ENCODE results near the gene HAUS8.
A peak's percentile ranks its signal among the peaks of the same experiment; 100 is the strongest.

The HAUS8 gene

DNA sequence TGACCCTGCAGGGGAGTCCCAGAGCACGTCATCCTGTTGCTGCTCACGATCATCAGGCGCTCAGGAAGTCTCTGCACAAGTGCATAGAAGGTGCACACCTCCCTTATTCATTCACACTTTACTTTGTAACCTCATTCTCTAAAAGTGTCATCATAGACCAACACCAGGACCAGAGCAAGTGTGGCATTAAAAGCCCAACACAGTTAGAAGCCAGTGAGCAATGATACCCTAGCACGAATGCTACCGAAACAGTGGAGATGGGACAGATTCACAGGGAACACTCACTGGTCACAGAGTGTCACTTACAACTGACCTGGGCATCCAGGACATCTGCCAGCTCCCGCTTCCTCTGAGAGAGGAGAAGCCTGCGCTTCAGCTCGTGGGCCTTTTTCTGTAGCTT, 17.0 kb downstream of the HAUS8 start:
- no peak for TF ChIP-seq TCF12 (IDR thresholded peaks at IDR 0.05; ENCODE audit: low read depth)
- no peak for TF ChIP-seq TAF1 (IDR thresholded peaks at IDR 0.05; ENCODE audit: low read depth)
- TF ChIP-seq TEAD4 (IDR thresholded peaks at IDR 0.05) = no peak

DNA sequence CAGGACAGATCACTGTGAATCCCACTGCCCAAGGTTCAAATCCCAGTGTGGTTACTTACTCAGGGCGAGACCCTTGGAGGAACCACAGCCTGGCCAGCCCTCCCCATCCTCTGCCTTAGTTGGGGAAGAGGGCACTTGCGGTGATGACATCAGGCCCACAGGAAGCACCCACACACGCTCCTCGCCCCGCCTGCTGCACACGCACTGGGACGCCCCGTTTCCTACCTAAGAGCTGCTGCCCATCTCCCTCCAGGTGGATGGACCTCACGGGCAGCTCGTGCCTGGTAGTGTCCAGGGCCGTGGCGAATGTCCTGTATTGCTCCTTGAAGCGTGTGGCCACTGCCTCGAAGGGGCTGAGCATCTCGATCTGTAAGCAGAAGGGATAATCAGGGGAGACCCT, 19.6 kb downstream of the HAUS8 start:
- no peak for TF ChIP-seq CREB1 (IDR thresholded peaks at IDR 0.05; ENCODE audit: low read depth)
- TF ChIP-seq TAF1 (IDR thresholded peaks at IDR 0.05; ENCODE audit: low read depth) = no peak
- no peak for TF ChIP-seq YY1 (IDR thresholded peaks at IDR 0.05; ENCODE audit: low read depth)
- TF ChIP-seq USF1 (IDR thresholded peaks at IDR 0.05) = no peak
- TF ChIP-seq REST (IDR thresholded peaks at IDR 0.05; ENCODE audit: low read depth) = no peak
- no peak for TF ChIP-seq CEBPB (IDR thresholded peaks at IDR 0.05)
- no peak for TF ChIP-seq EP300 (IDR thresholded peaks at IDR 0.05; ENCODE audit: borderline replicate concordance)
- no peak for TF ChIP-seq EGR1 (IDR thresholded peaks at IDR 0.05)
- no peak for TF ChIP-seq MAX (IDR thresholded peaks at IDR 0.05)
- no peak for TF ChIP-seq FOXM1 (IDR thresholded peaks at IDR 0.05; ENCODE audit: borderline replicate concordance, low read depth)
- no peak for TF ChIP-seq NFIC (IDR thresholded peaks at IDR 0.05)
- no peak for TF ChIP-seq RAD21 (IDR thresholded peaks at IDR 0.05; ENCODE audit: low read depth)
- TF ChIP-seq TCF12 (IDR thresholded peaks at IDR 0.05; ENCODE audit: low read depth) = no peak

- no peak for TF ChIP-seq RAD21 (IDR thresholded peaks at IDR 0.05; ENCODE audit: low read depth)
These were observed 20.5 kb downstream of the HAUS8 start for GRCh38 chr19:17054746-17055145.

DNA sequence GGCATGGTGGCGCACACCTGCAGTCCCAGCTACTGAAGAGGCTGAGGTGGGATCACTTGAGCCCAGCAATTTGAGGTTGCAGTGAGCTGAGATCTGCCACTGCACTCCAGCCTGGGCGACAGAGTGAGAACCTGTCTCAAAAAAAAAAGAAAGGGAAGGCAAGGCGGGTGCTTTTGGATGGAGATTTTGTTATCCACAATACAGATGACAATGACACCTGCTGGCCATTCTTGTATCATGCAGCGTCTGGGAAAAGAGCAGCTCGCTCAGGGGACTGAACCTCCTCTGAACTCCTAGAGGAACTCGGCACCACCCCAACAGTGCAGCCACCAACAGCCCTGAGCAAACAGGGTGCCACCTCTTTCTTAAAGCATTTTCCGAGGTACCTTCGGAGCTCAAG, 22.8 kb downstream of the HAUS8 start:
- no peak for TF ChIP-seq NFIC (IDR thresholded peaks at IDR 0.05)
- no peak for TF ChIP-seq FOXM1 (IDR thresholded peaks at IDR 0.05; ENCODE audit: borderline replicate concordance, low read depth)
- TF ChIP-seq MAX (IDR thresholded peaks at IDR 0.05) = no peak
- TF ChIP-seq TEAD4 (IDR thresholded peaks at IDR 0.05) = no peak
- TF ChIP-seq CEBPB (IDR thresholded peaks at IDR 0.05) = no peak
- TF ChIP-seq USF1 (IDR thresholded peaks at IDR 0.05) = no peak
- TF ChIP-seq TCF12 (IDR thresholded peaks at IDR 0.05; ENCODE audit: low read depth) = no peak
- TF ChIP-seq RAD21 (IDR thresholded peaks at IDR 0.05; ENCODE audit: low read depth) = peak; percentile 61

GRCh38 chr19:17049711-17050280, 25.5 kb downstream of the HAUS8 start:
- TF ChIP-seq REST (IDR thresholded peaks at IDR 0.05; ENCODE audit: low read depth) = no peak
- no peak for TF ChIP-seq FOXM1 (IDR thresholded peaks at IDR 0.05; ENCODE audit: borderline replicate concordance, low read depth)
- TF ChIP-seq YY1 (IDR thresholded peaks at IDR 0.05; ENCODE audit: low read depth) = no peak
- TF ChIP-seq USF1 (IDR thresholded peaks at IDR 0.05) = no peak
- TF ChIP-seq RAD21 (IDR thresholded peaks at IDR 0.05; ENCODE audit: low read depth) = no peak
- TF ChIP-seq EP300 (IDR thresholded peaks at IDR 0.05; ENCODE audit: borderline replicate concordance) = no peak
- TF ChIP-seq TAF1 (IDR thresholded peaks at IDR 0.05; ENCODE audit: low read depth) = no peak
- TF ChIP-seq NFIC (IDR thresholded peaks at IDR 0.05) = no peak
- TF ChIP-seq TCF12 (IDR thresholded peaks at IDR 0.05; ENCODE audit: low read depth) = no peak
- no peak for TF ChIP-seq CEBPB (IDR thresholded peaks at IDR 0.05)

GRCh38 chr19:17048885-17049453, 26.3 kb downstream of the HAUS8 start:
- no peak for TF ChIP-seq EGR1 (IDR thresholded peaks at IDR 0.05)
- TF ChIP-seq TCF12 (IDR thresholded peaks at IDR 0.05; ENCODE audit: low read depth) = no peak

Data from Ishikawa (cell line).